GM12801 (cell line): Measurements from ENCODE around the gene CNN2.

ENCODE experiments used
- TF ChIP-seq, protein P1 (sequence below): IDR thresholded peaks from one replicate; pipeline ENCODE4 v1.5.1; 2011; ENCODE audit warnings: control low read depth; ENCODE audit not compliant: insufficient read length; ENCODE audit errors: extremely low read depth

Gene CNN2

DNA sequence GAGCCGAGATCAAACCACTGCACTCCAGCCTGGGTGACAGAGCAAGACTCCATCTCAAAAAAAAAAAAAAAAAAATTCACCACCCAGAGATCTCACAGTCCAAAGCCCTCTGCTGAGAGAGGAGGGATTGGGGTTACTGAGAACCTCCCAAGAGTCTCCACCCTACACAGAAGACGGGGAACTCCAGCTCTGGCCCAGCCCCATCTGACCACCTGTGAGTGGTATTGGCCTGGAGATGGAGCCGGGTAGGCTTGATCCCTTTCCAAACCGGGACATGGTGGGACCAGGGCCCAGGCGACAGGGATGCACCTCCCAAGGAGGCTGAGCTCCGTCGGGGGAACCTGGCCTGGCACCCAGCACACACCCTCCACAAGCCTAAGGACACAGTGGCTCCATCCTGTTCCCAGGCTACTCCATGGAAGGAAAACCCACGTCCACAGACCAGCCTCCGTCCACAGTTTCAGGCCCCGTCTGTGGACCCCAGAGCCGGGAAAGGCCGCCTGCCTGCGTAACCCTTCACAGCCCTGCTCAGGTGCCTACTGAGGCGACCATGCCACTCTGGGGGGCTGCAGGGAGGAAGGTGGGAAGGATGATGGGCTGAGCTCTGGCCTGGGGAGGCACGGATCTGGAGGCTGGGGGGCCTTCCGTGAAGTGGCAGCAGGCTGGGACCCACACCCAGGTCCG lies 7.3 kb upstream of the CNN2 start:
- TF ChIP-seq, protein P1, sequence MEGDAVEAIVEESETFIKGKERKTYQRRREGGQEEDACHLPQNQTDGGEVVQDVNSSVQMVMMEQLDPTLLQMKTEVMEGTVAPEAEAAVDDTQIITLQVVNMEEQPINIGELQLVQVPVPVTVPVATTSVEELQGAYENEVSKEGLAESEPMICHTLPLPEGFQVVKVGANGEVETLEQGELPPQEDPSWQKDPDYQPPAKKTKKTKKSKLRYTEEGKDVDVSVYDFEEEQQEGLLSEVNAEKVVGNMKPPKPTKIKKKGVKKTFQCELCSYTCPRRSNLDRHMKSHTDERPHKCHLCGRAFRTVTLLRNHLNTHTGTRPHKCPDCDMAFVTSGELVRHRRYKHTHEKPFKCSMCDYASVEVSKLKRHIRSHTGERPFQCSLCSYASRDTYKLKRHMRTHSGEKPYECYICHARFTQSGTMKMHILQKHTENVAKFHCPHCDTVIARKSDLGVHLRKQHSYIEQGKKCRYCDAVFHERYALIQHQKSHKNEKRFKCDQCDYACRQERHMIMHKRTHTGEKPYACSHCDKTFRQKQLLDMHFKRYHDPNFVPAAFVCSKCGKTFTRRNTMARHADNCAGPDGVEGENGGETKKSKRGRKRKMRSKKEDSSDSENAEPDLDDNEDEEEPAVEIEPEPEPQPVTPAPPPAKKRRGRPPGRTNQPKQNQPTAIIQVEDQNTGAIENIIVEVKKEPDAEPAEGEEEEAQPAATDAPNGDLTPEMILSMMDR, result no peak

GRCh38 chr19:1019616-1019961 lies 6.8 kb upstream of the CNN2 start:
- TF ChIP-seq, protein P1, result no peak

DNA sequence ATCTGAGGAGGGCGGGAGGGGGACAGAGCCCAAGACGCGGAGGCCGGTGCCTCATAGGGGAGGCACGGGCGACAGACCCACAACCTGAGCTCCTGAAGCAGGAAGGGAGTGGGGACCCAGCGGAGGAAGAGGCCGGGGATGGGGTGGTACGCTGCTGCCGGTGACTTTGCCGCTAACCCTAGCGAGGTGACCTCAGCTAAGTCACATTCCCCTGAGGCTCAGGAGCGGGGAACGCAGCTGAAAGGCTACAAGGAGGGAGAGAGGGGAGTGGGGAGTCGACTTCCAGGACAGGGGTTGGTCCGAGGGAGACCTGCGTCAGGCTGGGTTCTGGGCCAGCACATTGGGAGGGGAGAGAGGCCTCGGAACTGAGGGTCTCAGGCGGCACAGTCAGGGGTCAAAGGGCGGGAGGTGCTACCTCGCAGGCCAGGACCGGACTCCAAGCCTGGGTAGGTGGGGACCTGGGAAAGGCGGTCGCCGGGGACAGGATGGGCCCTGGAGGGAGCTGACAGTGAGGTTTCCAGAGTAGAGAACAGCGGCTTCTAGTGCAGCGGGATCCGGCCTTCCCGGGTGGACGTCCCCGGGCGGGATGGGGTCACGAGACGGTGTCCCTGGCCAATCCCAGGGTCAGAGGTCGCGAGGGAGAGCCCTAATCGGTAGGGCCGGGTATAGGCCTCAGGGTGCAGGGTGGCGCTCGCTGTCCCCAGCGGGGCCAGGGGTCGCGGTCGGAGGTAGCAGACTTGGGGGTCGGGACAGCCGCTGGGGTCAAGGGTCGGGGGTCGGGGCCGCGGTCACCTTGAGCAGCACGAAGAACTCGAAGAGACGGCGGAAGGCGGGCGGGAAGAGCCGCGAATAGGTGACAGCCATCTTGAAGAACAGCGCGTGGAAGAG lies 6.2 kb upstream of the CNN2 start:
- TF ChIP-seq, protein P1, result no peak

DNA sequence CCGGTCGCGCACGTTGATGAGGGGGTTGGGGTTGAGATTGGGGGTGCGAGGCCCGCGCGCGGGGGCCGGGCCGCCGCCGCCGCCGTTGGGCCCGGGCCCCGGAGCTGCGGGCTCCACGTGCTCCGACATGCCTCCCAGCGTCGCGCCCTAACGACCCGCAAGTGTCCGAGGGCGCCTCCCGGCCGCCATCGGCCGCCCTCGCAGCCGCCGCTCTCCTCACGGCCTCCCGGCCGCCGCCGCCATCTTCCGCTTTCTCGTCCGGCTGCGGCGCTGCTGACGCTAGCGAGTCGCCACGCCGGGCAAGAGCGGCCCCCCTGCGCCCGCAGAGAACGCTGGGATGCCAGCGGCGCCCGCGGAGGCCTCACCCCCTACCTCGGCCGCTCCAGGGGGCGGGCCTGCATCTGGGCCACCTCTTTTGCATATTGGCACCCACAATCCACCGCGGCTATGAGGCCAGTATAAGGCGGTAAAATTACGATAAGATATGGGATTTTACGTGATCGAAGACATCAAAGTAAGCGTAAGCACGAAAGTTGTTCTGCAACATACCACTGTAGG lies 5.5 kb upstream of the CNN2 start, which contains the start of gene TMEM259:
TSS of gene TMEM259 (minus strand) at position 256 of the 558 bp plus-strand sequence. CDS start at position 129, 127 bp downstream.
- TF ChIP-seq, protein P1, result no peak

- TF ChIP-seq, protein P1, result no peak
These were observed 608 bp downstream of the CNN2 start for GRCh38 chr19:1026783-1027649.

DNA sequence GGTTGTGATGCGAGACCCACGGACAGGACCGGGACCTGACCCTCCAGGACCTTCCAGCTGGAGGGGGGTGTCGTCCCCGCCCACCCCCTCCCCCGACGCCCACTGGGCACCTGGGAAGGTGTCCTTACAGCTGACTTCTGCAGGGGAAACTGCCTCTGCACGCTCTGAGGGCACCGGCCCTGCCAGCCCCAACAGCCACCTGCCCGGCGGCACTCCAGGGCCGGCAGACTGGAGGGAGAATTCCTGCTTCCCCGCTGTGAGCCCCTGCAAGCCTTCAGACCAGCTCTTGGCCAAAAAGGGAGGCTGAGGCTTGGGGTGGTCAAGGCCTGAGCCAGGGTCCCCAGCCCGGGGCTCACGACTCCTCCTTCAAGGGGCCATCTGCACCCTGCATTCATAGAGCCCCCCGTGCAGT lies 1.2 kb downstream of the CNN2 start:
- TF ChIP-seq, protein P1, result no peak
